Coronary artery (tissue), 2 donors: ENCODE data around the gene NAT9.

ENCODE experiments used
- DNase-seq: peaks from one replicate; pipeline ENCODE4 v3.0.0-alpha.2; 2017; ENCODE audit warnings: low spot score
- H3K27ac ChIP-seq, 2 donors: fragments of 200-600 bp; sonication (generic); one replicate each; pipeline ENCODE4 v1.5.1; 2016 to 2019
- H3K4me3 ChIP-seq: fragments of 200-600 bp; sonication (generic); 2 replicates; pipeline ENCODE4 v1.5.1; 2016; ENCODE audit warnings: mild to moderate bottlenecking, moderate library complexity
- TF ChIP-seq, protein P1 (sequence below): fragments of 200-600 bp; sonication (generic); IDR thresholded peaks from one replicate; pipeline ENCODE4 v1.5.1; 2019; ENCODE audit warnings: antibody characterized with exemption

Gene NAT9

DNA sequence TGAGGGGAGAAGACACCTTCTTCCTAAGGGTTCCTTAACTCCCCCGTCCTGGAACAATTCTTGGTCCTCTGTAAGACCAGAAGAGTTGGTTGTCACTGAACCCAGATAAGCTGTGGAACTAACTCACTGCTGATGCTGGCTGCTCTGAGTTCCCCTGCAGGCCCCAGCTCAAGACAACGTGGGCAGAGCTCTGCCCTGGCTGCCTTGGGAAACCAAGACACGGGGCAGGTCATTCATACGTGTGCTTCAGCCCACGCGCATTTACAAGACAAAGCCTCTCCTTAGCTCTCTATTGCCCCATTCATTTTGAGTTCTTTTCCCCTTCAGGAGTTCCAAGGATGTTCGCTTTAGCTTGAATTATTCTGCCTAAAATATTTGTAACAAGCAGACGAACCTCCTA is 3.4 kb upstream of the NAT9 start:
- no peak overlapping the region for H3K4me3 ChIP-seq
- H3K27ac ChIP-seq = peak overlapping the region in 1 of 2 donors; percentile 50
- TF ChIP-seq, protein P1, sequence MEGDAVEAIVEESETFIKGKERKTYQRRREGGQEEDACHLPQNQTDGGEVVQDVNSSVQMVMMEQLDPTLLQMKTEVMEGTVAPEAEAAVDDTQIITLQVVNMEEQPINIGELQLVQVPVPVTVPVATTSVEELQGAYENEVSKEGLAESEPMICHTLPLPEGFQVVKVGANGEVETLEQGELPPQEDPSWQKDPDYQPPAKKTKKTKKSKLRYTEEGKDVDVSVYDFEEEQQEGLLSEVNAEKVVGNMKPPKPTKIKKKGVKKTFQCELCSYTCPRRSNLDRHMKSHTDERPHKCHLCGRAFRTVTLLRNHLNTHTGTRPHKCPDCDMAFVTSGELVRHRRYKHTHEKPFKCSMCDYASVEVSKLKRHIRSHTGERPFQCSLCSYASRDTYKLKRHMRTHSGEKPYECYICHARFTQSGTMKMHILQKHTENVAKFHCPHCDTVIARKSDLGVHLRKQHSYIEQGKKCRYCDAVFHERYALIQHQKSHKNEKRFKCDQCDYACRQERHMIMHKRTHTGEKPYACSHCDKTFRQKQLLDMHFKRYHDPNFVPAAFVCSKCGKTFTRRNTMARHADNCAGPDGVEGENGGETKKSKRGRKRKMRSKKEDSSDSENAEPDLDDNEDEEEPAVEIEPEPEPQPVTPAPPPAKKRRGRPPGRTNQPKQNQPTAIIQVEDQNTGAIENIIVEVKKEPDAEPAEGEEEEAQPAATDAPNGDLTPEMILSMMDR = no peak
- DNase-seq = no peak

DNA sequence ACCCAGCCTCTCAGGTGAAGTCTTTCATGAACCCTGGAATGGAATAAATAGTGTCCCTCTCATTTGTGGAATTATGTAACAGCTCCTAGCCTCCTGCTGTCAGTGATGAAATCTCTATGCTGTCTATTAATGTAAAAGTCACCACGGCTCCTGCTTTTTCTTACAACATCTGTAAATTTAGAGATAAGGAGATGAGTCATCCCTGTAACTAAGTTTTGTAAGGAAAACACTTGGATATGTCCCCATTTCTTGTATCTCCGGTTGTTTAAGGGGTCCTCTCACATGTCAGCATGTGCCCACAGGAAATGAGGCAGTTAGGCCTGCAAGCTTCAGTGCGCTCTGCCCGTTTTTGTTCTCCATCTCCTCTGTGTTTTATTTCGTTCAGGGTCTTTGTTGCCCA is 2.8 kb upstream of the NAT9 start:
- TF ChIP-seq, protein P1 = no peak
- H3K27ac ChIP-seq = peak overlapping the region in 1 of 2 donors; percentile 50

DNA sequence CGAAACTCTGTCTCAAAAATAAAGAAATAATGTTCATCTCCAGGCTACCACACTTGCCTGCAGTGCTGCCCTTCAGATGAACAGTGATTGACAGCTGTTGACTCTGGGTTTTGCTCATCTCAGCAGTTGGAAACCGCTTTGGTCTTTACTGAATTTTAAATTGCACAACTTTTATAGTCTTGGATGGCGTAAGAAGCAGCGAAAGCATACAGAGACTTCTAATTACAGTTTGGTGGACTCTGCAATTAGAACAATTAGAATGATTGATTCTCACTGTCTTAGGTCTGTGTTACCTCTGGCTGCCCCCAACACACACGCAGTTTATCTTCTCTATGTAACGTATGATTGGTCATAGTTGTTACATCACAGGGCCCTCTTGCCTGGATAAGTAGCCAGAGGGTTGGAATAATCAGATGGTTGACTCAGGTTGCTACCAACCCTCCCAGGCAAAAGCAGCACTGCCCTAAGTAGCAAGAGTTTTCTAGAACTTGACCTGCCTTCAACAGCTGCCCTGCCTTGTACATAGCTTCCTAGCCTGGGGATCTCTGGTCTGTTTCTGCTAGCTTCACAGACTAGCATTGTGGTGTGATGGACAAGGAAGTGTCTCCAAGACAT is 1.9 kb upstream of the NAT9 start:
- Histone ChIP-seq H3K4me3 (no peak overlapping the region), H3K27ac (no peak overlapping the region)
- TF ChIP-seq, protein P1 = no peak
- no peak for DNase-seq

More for the DNA sequence above, 2.8 kb upstream of the NAT9 start:
- DNase-seq = no peak
- no peak overlapping the region for H3K4me3 ChIP-seq

DNA sequence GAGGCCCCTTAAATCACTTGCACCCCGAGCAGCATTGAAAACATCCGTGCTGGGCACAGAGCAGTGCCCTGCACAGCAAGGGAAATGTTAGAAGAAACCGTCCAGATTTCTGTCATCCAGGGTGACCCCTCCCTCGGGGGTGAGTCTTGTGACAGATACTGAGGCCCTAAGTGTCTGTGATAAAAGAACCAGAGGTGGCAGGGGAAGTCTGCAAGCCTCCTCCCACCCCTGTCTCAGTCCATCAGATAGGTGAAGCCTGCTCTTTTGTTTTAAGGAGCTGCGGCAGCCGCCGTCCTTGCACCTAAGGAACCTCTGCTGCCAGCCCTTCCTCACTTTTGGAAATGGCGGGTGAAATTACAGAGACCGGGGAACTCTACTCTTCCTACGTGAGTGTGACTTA is 845 bp upstream of the NAT9 start:
- DNase-seq = no peak
- peak overlapping the region in 1 of 2 donors; percentile 56 for H3K27ac ChIP-seq
- TF ChIP-seq, protein P1 = no peak
- peak overlapping the region; percentile 95 for H3K4me3 ChIP-seq

DNA sequence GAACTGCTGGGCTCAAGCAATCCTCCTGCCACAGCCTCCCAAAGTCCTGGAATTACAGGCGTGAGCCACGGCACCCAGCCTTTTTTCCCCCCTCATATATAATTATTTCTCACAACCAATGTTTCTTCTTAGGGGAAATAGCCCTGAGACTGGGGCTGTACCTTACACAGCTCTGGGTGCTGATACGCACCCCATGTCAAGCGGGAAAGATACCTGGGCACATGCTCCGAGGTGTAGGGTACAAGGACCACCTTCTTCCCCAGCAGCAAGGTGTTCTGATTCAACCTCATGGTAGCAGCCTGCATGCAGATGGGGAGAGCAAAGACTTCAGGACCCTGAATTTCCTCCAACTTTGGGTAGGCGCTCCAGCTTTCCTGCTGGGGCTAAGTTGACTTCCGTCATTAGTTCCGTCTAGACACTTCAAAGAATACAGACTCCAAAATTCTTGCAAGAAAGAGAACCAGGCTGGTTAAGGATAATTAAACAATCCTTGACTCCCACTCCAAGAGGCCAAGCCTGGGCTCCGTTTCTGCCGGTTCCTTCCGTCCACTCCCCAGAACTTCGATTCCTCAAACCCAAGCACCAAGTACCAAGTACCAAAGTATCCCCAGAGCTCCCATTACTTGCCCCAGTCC is 619 bp downstream of the NAT9 start:
- peak overlapping the region; percentile 56 to 83 for H3K27ac ChIP-seq
- TF ChIP-seq, protein P1 = no peak
- no peak for DNase-seq
- peak overlapping the region; percentile 95 for H3K4me3 ChIP-seq

DNA sequence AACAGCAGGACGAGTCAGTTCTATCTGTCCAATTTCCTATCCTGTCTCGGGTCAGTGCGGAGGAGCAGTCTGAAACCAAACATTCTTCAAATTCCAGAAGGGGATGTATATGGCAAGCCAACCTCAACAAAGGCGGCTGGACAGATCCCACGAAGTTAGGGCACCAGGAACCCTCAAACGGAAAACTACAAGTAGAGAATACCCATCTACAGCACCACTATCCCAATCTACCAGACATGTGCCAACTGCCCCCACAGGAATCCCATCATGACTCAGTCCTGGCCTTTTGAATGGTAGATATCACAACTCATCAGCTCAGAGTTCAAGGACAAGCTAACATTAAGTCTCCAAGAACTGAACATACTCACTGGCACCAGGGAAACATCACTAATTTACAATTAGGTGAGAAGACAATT is 2.3 kb downstream of the NAT9 start:
- Histone ChIP-seq H3K27ac (no peak overlapping the region), H3K4me3 (no peak overlapping the region)
- DNase-seq = no peak
- TF ChIP-seq, protein P1 = no peak

DNA sequence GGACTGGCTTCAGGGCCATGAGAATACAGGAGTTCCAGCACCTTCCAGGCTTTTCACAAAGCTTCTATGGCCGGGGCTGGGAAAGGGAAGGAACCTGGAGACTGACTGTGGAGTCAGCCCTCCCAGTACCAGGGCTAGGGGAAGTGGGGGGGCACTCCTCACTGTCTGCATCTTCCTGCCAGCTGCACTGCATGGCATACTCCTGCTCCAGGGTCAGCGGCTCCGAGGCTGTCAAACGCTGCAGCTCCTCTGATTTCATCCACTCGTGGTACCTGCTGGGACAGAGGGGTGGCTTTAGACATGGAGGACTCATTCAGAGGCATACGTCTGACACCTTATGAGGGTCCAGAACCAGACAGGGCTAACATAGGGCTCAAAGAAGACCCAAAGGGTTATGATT is 2.7 kb downstream of the NAT9 start:
- DNase-seq = no peak
- H3K27ac ChIP-seq = no peak overlapping the region
- TF ChIP-seq, protein P1 = no peak
- H3K4me3 ChIP-seq = no peak overlapping the region
